HEK293 (cell line): ENCODE results near the gene CD19.

Experiments
- CTCF ChIA-PET: fragments of 350-600 bp; formaldehyde crosslinking; extraction: SDS; loops from one replicate; lab custom pipeline; 2021; ENCODE audit warnings: antibody characterized with exemption; lab: Yijun Ruan, JAX
- POLR2A ChIA-PET: fragments of 300-600 bp; formaldehyde crosslinking; extraction: SDS; loops from one replicate; lab custom pipeline; 2020; ENCODE audit warnings: antibody characterized with exemption, inconsistent platforms; lab: Yijun Ruan, JAX
- H3K27ac ChIP-seq: fragments of 200-500 bp; sonication (Bioruptor generic); 2 replicates; pipeline ENCODE4 v1.5.1; 2014; ENCODE audit warnings: low read depth, low read length, control low read depth, inconsistent platforms; ENCODE audit errors: extremely low read depth
- H3K36me3 ChIP-seq, 2 experiments: fragments of 200-500 bp in 1 of 2; sonication (Bioruptor generic) in 1 of 2; 1 replicate in 1 of 2; 2 replicates in 1 of 2; pipeline ENCODE4 v1.5.1; 2014 to 2017; ENCODE audit warnings: inconsistent platforms in 2 of 2, low read length in 2 of 2; ENCODE audit not compliant: control insufficient read depth in 2 of 2, insufficient read depth in 1 of 2
- H3K4me1 ChIP-seq: fragments of 200-500 bp; sonication (Bioruptor generic); 2 replicates; pipeline ENCODE4 v1.5.1; 2014; ENCODE audit warnings: mild to moderate bottlenecking, low read length, inconsistent platforms; ENCODE audit not compliant: control insufficient read depth, insufficient read depth
- H3K4me3 ChIP-seq: 2 replicates; pipeline ENCODE4 v1.5.1; 2011; ENCODE audit warnings: low read depth, mild to moderate bottlenecking, control low read depth, low read length, moderate library complexity
- H3K9me3 ChIP-seq: fragments of 200-500 bp; sonication (Bioruptor generic); 2 replicates; pipeline ENCODE4 v1.5.1; 2014; ENCODE audit warnings: low read depth, low read length, inconsistent platforms; ENCODE audit not compliant: control insufficient read depth, insufficient read depth
- EGR2 ChIP-seq: fragments of 450-650 bp; formaldehyde crosslinking; IDR thresholded peaks from 2 replicates; pipeline ENCODE4 v1.5.1; 2016; ENCODE audit warnings: low read depth, missing biosample characterization, missing genetic modification characterization
- MYNN ChIP-seq: fragments of 450-650 bp; formaldehyde crosslinking; IDR thresholded peaks from 2 replicates; pipeline ENCODE4 v1.5.1; 2016; ENCODE audit warnings: missing biosample characterization, missing genetic modification characterization, borderline replicate concordance
- PRDM10 ChIP-seq: fragments of 450-650 bp; formaldehyde crosslinking; IDR thresholded peaks from 2 replicates; pipeline ENCODE4 v1.5.1; 2016; ENCODE audit warnings: missing biosample characterization, missing genetic modification characterization
- YY2 ChIP-seq: fragments of 450-650 bp; formaldehyde crosslinking; IDR thresholded peaks from 2 replicates; pipeline ENCODE4 v1.5.1; 2016; ENCODE audit warnings: missing biosample characterization, missing genetic modification characterization
- ZBTB7A ChIP-seq: fragments of 450-650 bp; formaldehyde crosslinking; IDR thresholded peaks from 2 replicates; pipeline ENCODE4 v1.5.1; 2016; ENCODE audit warnings: low read depth, missing biosample characterization, missing genetic modification characterization
- ZFHX2 ChIP-seq: fragments of 450-650 bp; formaldehyde crosslinking; conservative IDR thresholded peaks from 2 replicates; pipeline ENCODE4 v1.5.1; 2016; ENCODE audit warnings: missing biosample characterization, missing genetic modification characterization
- ZFP41 ChIP-seq: fragments of 450-650 bp; formaldehyde crosslinking; IDR thresholded peaks from 2 replicates; pipeline ENCODE4 v1.5.1; 2016; ENCODE audit warnings: missing biosample characterization, missing genetic modification characterization, borderline replicate concordance
- ZFP69B ChIP-seq: fragments of 450-650 bp; formaldehyde crosslinking; IDR thresholded peaks from 2 replicates; pipeline ENCODE4 v1.5.1; 2016; ENCODE audit warnings: missing biosample characterization, missing genetic modification characterization
- ZNF133 ChIP-seq: fragments of 450-650 bp; formaldehyde crosslinking; IDR thresholded peaks from 2 replicates; pipeline ENCODE4 v1.5.1; 2016; ENCODE audit warnings: missing biosample characterization, missing genetic modification characterization
- ZNF138 ChIP-seq: fragments of 450-650 bp; formaldehyde crosslinking; IDR thresholded peaks from 2 replicates; pipeline ENCODE4 v1.5.1; 2016; ENCODE audit warnings: missing biosample characterization, missing genetic modification characterization, borderline replicate concordance
- ZNF140 ChIP-seq: fragments of 450-650 bp; formaldehyde crosslinking; IDR thresholded peaks from 2 replicates; pipeline ENCODE4 v1.5.1; 2016; ENCODE audit warnings: missing biosample characterization, missing genetic modification characterization
- ZNF148 ChIP-seq: fragments of 450-650 bp; formaldehyde crosslinking; IDR thresholded peaks from 2 replicates; pipeline ENCODE4 v1.5.0; 2017; ENCODE audit warnings: missing biosample characterization, missing genetic modification characterization, borderline replicate concordance
- ZNF155 ChIP-seq: fragments of 450-650 bp; formaldehyde crosslinking; IDR thresholded peaks from 2 replicates; pipeline ENCODE4 v1.5.1; 2016; ENCODE audit warnings: missing biosample characterization, missing genetic modification characterization
- ZNF169 ChIP-seq: fragments of 450-650 bp; formaldehyde crosslinking; IDR thresholded peaks from 2 replicates; pipeline ENCODE4 v1.5.1; 2016; ENCODE audit warnings: missing biosample characterization, missing genetic modification characterization
- ZNF26 ChIP-seq: fragments of 450-650 bp; formaldehyde crosslinking; IDR thresholded peaks from 2 replicates; pipeline ENCODE4 v1.5.1; 2016; ENCODE audit warnings: missing biosample characterization, missing genetic modification characterization
- ZNF280C ChIP-seq: fragments of 450-650 bp; formaldehyde crosslinking; IDR thresholded peaks from 2 replicates; pipeline ENCODE4 v1.5.1; 2016; ENCODE audit warnings: missing biosample characterization, missing genetic modification characterization
- ZNF280D ChIP-seq: fragments of 450-650 bp; formaldehyde crosslinking; IDR thresholded peaks from 2 replicates; pipeline ENCODE4 v1.5.1; 2016; ENCODE audit warnings: missing biosample characterization, missing genetic modification characterization
- ZNF354C ChIP-seq: fragments of 450-650 bp; formaldehyde crosslinking; IDR thresholded peaks from 2 replicates; pipeline ENCODE4 v1.5.1; 2016; ENCODE audit warnings: missing biosample characterization, missing genetic modification characterization, low read depth, borderline replicate concordance
- ZNF37A ChIP-seq: fragments of 450-650 bp; IDR thresholded peaks from 2 replicates; pipeline ENCODE4 v1.5.1; 2018; ENCODE audit warnings: missing biosample characterization, missing genetic modification characterization
- ZNF623 ChIP-seq: fragments of 450-650 bp; formaldehyde crosslinking; IDR thresholded peaks from 2 replicates; pipeline ENCODE4 v1.5.1; 2016; ENCODE audit warnings: missing biosample characterization, missing genetic modification characterization
- ZNF658 ChIP-seq: fragments of 450-650 bp; formaldehyde crosslinking; IDR thresholded peaks from 2 replicates; pipeline ENCODE4; 2016; ENCODE audit warnings: missing biosample characterization, missing genetic modification characterization
- ZNF785 ChIP-seq: fragments of 450-650 bp; formaldehyde crosslinking; IDR thresholded peaks from 2 replicates; pipeline ENCODE4 v1.5.1; 2016; ENCODE audit warnings: missing biosample characterization, missing genetic modification characterization

The CD19 gene

GRCh38 chr16:28900601-28901000 is 31.2 kb upstream of the CD19 start (continued):
- TF ChIP-seq PRDM10 (tag by site-specific recombination) (no peak), ZNF280C (tag by site-specific recombination) (no peak), ZNF148 (tag by site-specific recombination) (no peak), ZFP69B (no peak), ZNF138 (no peak), ZNF785 (no peak)

GRCh38 chr16:28901862-28902261 is 29.9 kb upstream of the CD19 start:
- H3K27ac ChIP-seq = no peak overlapping the region
- CTCF ChIA-PET = interaction anchor here (1.8 kb wide), 1 partner anchor 43 kb away, joined by 4 read pairs; no protein-coding TSS in a partner anchor

GRCh38 chr16:28902909-28903308 is 28.9 kb upstream of the CD19 start:
- Histone ChIP-seq H3K36me3 (peaks cover 0 to 14% of the 10 kb centered on the region in 2 experiments; a peak in 2 of 3 replicates), H3K27ac (no peak overlapping the region), H3K9me3 (no peaks in the 10 kb centered on the region), H3K4me1 (no peaks in the 10 kb centered on the region), H3K4me3 (no peak overlapping the region)
- POLR2A ChIA-PET = no interaction called here
- CTCF ChIA-PET = interaction anchor here (1.8 kb wide), 1 partner anchor 42 kb away, joined by 4 read pairs; no protein-coding TSS in a partner anchor
- no peak for TF ChIP-seq YY2
- TF ChIP-seq ZNF26 (tag by site-specific recombination) = no peak
- peak; percentile 86 for TF ChIP-seq ZFHX2 (tag by site-specific recombination)
- TF ChIP-seq ZNF623 (tag by site-specific recombination) = no peak
- no peak for TF ChIP-seq ZNF169
- no peak for TF ChIP-seq ZNF140
- TF ChIP-seq ZNF354C (tag by site-specific recombination) = no peak
- no peak for TF ChIP-seq ZNF280D
- no peak for TF ChIP-seq ZNF658 (tag by site-specific recombination)
- TF ChIP-seq ZFP41 (tag by site-specific recombination) = no peak
- TF ChIP-seq ZNF155 = no peak
- TF ChIP-seq MYNN (tag by site-specific recombination) = no peak
- TF ChIP-seq ZNF133 (tag by site-specific recombination) = no peak
- TF ChIP-seq ZNF37A = no peak

More at GRCh38 chr16:28901862-28902261, 29.9 kb upstream of the CD19 start:
- H3K4me1 ChIP-seq = no peaks in the 10 kb centered on the region
- POLR2A ChIA-PET = no interaction called here
- peaks cover 0 to 14% of the 10 kb centered on the region in 2 experiments; a peak in 2 of 3 replicates for H3K36me3 ChIP-seq
- H3K9me3 ChIP-seq = no peaks in the 10 kb centered on the region
- H3K4me3 ChIP-seq = no peak overlapping the region
- TF ChIP-seq ZBTB7A (tag by site-specific recombination) (no peak), EGR2 (tag by site-specific recombination) (peak; percentile 76), ZFHX2 (tag by site-specific recombination) (peak; percentile 11; the same call in 1 of the 2 replicates)
